ENCODE results near the gene ZC3H10. TPM values are rescaled to one million over a fixed set of nuclear protein-coding genes. Genes with fewer than 3 reads are reported as not detected.

ZC3H10 gene
- total and polyA plus RNA-seq, 2 of the 13 experiments (the other 11 are each of a cell fraction or from before 2014, with no cell fraction given): 0.70 to 2.3 TPM

DNA sequence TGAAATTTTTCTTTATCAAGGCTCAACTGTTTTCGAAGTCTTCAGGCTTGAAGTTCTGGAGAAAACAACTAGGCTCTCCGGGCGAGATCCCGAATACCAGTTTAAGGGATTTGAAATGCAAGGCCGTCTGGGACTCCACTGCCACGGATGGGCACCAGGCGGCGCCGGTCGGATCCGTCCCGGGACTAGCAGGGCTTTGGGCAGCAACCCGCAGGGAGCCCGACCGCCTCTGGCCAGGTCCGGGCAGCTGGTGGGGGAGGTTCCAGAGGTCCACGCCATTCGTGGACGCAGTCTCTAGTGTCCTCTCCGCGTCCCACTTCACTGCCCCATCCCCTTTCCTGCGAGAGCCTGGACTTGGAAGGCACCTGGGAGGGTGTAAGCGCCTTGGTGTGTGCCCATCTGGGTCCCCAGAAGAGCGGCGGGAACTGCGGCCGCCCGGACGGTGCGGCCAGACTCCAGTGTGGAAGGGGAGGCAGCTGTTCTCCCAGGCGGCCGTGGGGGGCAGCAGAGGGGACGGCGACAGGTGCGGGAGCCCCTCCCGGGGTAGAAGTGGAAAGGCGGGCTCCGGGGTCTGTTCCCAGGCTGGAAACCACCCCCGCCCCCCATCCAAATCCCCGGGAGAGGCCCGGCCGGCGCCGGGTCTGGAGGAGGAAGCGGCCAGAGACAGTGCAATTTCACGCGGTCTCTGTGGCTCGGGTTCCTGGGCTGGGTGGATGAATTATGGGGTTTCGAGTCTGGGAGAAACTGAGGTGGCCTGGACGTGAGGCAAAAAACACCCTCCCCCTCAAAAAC, 38.9 kb upstream of the ZC3H10 start (continued):
- TF ChIP-seq, protein P1, sequence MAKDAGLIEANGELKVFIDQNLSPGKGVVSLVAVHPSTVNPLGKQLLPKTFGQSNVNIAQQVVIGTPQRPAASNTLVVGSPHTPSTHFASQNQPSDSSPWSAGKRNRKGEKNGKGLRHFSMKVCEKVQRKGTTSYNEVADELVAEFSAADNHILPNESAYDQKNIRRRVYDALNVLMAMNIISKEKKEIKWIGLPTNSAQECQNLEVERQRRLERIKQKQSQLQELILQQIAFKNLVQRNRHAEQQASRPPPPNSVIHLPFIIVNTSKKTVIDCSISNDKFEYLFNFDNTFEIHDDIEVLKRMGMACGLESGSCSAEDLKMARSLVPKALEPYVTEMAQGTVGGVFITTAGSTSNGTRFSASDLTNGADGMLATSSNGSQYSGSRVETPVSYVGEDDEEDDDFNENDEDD (CRISPR knock-in tag; IDR thresholded peaks at IDR 0.05; ENCODE audit: borderline replicate concordance): peak; percentile 69; the same call in 1 of the 2 replicates
- peak; percentile 36; the same call in 1 of the 2 replicates for TF ChIP-seq HIC2 (CRISPR knock-in tag; IDR thresholded peaks at IDR 0.05; ENCODE audit: low read depth)
- no peak for TF ChIP-seq ARID2 (CRISPR knock-in tag; IDR thresholded peaks at IDR 0.05; ENCODE audit: borderline replicate concordance)
- no peak for TF ChIP-seq HOXA7 (CRISPR knock-in tag; IDR thresholded peaks at IDR 0.05)
- no peak for TF ChIP-seq PAWR (CRISPR knock-in tag; IDR thresholded peaks at IDR 0.05; ENCODE audit: borderline replicate concordance)
- peak; percentile 73 for TF ChIP-seq POLR2AphosphoS5 (IDR thresholded peaks at IDR 0.05; ENCODE audit: low read depth, low read length)
- TF ChIP-seq ZNF143 (CRISPR knock-in tag; IDR thresholded peaks at IDR 0.05): peak; percentile 51; the same call in 1 of the 2 replicates
- no peak for TF ChIP-seq ADNP (CRISPR knock-in tag; IDR thresholded peaks at IDR 0.05)
- peak; percentile 68 for TF ChIP-seq RXRA (CRISPR knock-in tag; IDR thresholded peaks at IDR 0.05)
- no peak for TF ChIP-seq FOXA1 (IDR thresholded peaks at IDR 0.05)
- TF ChIP-seq FOXA1 (CRISPR knock-in tag; IDR thresholded peaks at IDR 0.05): 0 out of 2 replicates have a peak, but pooled peaks have one; percentile 6
- TF ChIP-seq ZNF501 (CRISPR knock-in tag; IDR thresholded peaks at IDR 0.05): 0 out of 2 replicates have a peak, but pooled peaks have one; percentile 33
- TF ChIP-seq, protein P2, sequence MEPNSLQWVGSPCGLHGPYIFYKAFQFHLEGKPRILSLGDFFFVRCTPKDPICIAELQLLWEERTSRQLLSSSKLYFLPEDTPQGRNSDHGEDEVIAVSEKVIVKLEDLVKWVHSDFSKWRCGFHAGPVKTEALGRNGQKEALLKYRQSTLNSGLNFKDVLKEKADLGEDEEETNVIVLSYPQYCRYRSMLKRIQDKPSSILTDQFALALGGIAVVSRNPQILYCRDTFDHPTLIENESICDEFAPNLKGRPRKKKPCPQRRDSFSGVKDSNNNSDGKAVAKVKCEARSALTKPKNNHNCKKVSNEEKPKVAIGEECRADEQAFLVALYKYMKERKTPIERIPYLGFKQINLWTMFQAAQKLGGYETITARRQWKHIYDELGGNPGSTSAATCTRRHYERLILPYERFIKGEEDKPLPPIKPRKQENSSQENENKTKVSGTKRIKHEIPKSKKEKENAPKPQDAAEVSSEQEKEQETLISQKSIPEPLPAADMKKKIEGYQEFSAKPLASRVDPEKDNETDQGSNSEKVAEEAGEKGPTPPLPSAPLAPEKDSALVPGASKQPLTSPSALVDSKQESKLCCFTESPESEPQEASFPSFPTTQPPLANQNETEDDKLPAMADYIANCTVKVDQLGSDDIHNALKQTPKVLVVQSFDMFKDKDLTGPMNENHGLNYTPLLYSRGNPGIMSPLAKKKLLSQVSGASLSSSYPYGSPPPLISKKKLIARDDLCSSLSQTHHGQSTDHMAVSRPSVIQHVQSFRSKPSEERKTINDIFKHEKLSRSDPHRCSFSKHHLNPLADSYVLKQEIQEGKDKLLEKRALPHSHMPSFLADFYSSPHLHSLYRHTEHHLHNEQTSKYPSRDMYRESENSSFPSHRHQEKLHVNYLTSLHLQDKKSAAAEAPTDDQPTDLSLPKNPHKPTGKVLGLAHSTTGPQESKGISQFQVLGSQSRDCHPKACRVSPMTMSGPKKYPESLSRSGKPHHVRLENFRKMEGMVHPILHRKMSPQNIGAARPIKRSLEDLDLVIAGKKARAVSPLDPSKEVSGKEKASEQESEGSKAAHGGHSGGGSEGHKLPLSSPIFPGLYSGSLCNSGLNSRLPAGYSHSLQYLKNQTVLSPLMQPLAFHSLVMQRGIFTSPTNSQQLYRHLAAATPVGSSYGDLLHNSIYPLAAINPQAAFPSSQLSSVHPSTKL (CRISPR knock-in tag; IDR thresholded peaks at IDR 0.05): peak; percentile 53; the same call in 1 of the 2 replicates
- 0 out of 2 replicates have a peak, but pooled peaks have one; percentile 3 for TF ChIP-seq HNF4A (CRISPR knock-in tag; IDR thresholded peaks at IDR 0.05)
- TF ChIP-seq MAZ (IDR thresholded peaks at IDR 0.05; ENCODE audit: borderline replicate concordance, low read depth, low read length): no peak
- TF ChIP-seq MAZ (CRISPR knock-in tag; IDR thresholded peaks at IDR 0.05; ENCODE audit: low read depth): peak; percentile 22; the same call in 1 of the 2 replicates
- TF ChIP-seq HMG20B (CRISPR knock-in tag; conservative IDR thresholded peaks at IDR 0.05): 0 out of 2 replicates have a peak, but pooled peaks have one; percentile 7
- TF ChIP-seq, protein P3, sequence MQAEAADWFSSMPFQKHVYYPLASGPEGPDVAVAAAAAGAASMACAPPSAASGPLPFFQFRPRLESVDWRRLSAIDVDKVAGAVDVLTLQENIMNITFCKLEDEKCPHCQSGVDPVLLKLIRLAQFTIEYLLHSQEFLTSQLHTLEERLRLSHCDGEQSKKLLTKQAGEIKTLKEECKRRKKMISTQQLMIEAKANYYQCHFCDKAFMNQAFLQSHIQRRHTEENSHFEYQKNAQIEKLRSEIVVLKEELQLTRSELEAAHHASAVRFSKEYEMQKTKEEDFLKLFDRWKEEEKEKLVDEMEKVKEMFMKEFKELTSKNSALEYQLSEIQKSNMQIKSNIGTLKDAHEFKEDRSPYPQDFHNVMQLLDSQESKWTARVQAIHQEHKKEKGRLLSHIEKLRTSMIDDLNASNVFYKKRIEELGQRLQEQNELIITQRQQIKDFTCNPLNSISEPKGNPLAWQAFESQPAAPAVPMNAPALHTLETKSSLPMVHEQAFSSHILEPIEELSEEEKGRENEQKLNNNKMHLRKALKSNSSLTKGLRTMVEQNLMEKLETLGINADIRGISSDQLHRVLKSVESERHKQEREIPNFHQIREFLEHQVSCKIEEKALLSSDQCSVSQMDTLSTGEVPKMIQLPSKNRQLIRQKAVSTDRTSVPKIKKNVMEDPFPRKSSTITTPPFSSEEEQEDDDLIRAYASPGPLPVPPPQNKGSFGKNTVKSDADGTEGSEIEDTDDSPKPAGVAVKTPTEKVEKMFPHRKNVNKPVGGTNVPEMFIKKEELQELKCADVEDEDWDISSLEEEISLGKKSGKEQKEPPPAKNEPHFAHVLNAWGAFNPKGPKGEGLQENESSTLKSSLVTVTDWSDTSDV (CRISPR knock-in tag; IDR thresholded peaks at IDR 0.05): no peak
- TF ChIP-seq SRF (IDR thresholded peaks at IDR 0.05; ENCODE audit: low read depth, low read length): no peak
- TF ChIP-seq RAD21 (CRISPR knock-in tag; IDR thresholded peaks at IDR 0.05): peak; percentile 80

All from HepG2 (cell line).